ENCODE measurements around the gene GRK5.

DNA sequence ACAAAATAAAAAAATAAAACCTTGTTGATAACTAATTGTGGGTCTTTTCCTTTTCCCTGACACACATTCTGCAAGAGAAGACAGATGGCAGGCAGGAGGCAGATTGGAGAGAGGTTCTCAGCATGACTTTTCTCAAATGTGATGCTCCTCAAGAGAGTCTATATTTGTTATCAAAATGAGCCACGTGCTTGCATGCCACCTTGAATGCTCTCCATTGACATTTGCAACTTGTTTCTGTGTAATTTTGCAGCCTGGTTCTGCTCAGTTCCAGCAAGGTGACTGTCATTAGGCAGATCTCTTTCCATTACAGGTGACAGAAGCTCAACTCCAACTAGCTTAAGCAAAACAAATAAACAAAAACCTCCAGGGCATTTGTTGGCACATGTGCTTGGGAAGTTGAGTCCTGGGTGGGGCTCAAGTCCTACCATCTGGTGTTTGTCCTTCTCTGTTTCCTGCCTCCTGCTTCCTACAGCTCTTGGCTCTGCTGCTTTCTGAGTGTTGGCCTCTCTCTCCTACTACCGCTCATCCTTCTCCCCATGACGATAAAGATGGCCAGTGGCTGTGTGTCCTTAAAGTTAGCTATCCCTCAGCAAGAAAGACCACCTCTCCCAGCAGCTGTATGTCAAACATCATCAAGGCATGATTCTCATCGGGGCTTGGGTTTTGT, 56.7 kb downstream of the GRK5 start:
- no peak for TF ChIP-seq POLR2AphosphoS5 (IDR thresholded peaks at IDR 0.05; ENCODE audit: low read depth, low read length)
- TF ChIP-seq POLR2A (IDR thresholded peaks at IDR 0.05; ENCODE audit: low read depth, low read length) = no peak

Data from GM12892 (cell line).